Measurements from ENCODE around the gene TCEA3. TPM values are rescaled to one million over a fixed set of nuclear protein-coding genes. Genes with fewer than 3 reads are reported as not detected.

TCEA3 gene
- total and polyA plus RNA-seq, 11 donors = 21.5 to 87.3 (median 55.9) TPM

DNA sequence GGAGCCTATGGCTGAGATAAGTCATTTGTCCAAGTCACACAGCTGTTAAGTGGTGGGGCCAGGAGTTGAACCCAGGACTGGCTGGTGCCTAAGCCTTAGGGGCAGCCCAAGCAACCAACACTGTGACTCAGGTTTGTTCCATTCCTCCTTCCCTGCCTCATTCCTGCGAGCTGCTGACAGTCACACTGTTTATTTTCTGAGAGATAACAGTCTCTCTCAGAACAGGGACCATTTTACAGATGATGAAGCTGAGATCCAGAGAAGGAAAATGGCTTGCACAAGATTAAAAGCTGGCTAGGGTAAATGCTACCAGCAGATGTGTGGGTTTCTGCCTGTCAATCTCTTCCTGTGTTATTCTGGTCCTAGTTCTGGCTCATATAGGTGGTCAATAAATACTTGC, 24.3 kb upstream of the TCEA3 start:
- ATAC-seq (no peak), DNase-seq (no peak)
- Histone ChIP-seq H3K4me1 (peaks cover 0 to 28% (median 7%) of the 10 kb centered on the region in 12 donors), H3K27me3 (no peaks in the 10 kb centered on the region), H3K4me3 (no peak overlapping the region), H3K9me3 (no peaks in the 10 kb centered on the region), H3K27ac (no peak overlapping the region), H3K36me3 (peaks cover 0 to 57% (median 5%) of the 10 kb centered on the region in 9 donors)
- intact Hi-C loops (cut with DNase I) = no loop called here
- 80 to 100% (median 86%) methylated on average over 1 of the region's 1 CpG for WGBS, 4 donors
- TF ChIP-seq CTCF (IDR thresholded peaks at IDR 0.05) (no peak), POLR2A (IDR thresholded peaks at IDR 0.05) (no peak)

GRCh38 chr1:23446661-23447310, 22.2 kb upstream of the TCEA3 start:
- intact Hi-C loops (cut with DNase I) = no loop called here

GRCh38 chr1:23444596-23445390, 20.2 kb upstream of the TCEA3 start:
- DNase-seq (no peak), ATAC-seq (peak in 1 of 4 donors; percentile 11)
- H3K9me3 ChIP-seq = no peaks in the 10 kb centered on the region
- no peaks in the 10 kb centered on the region for H3K27me3 ChIP-seq
- TF ChIP-seq CTCF (IDR thresholded peaks at IDR 0.05) (no peak), POLR2A (IDR thresholded peaks at IDR 0.05) (no peak)
- peaks cover 0 to 23% (median 3%) of the 10 kb centered on the region in 12 donors for H3K4me1 ChIP-seq
- H3K4me3 ChIP-seq = no peak overlapping the region
- peaks cover 0 to 69% (median 29%) of the 10 kb centered on the region in 9 donors for H3K36me3 ChIP-seq
- H3K27ac ChIP-seq = peak overlapping the region in 5 of 12 donors; percentile 1 to 62 (median 40)
- intact Hi-C loops (cut with DNase I) = no loop called here
- 91 to 94% (median 93%) methylated on average over 4 of the region's 4 CpGs for WGBS, 4 donors

More at GRCh38 chr1:23446661-23447310, 22.2 kb upstream of the TCEA3 start:
- DNase-seq = no peak
- Histone ChIP-seq H3K9me3 (no peaks in the 10 kb centered on the region), H3K36me3 (peaks cover 0 to 62% (median 13%) of the 10 kb centered on the region in 9 donors), H3K27ac (no peak overlapping the region), H3K4me3 (no peak overlapping the region), H3K4me1 (peaks cover 0 to 27% (median 7%) of the 10 kb centered on the region in 12 donors), H3K27me3 (no peaks in the 10 kb centered on the region)
- no peak for ATAC-seq
- TF ChIP-seq CTCF (IDR thresholded peaks at IDR 0.05) (no peak), POLR2A (IDR thresholded peaks at IDR 0.05) (no peak)
- WGBS, 4 donors = 84 to 90% (median 88%) methylated on average over 8 of the region's 8 CpGs

- Histone ChIP-seq H3K36me3 (peaks cover 0 to 70% (median 31%) of the 10 kb centered on the region in 9 donors), H3K4me3 (no peak overlapping the region), H3K27ac (peak overlapping the region in 5 of 12 donors; percentile 1 to 62 (median 40)), H3K4me1 (peaks cover 0 to 20% (median 0%) of the 10 kb centered on the region in 12 donors), H3K9me3 (no peaks in the 10 kb centered on the region), H3K27me3 (no peaks in the 10 kb centered on the region)
- intact Hi-C loops (cut with DNase I) = no loop called here
- no peak for TF ChIP-seq POLR2A (IDR thresholded peaks at IDR 0.05)
- no peak for TF ChIP-seq CTCF (IDR thresholded peaks at IDR 0.05)
- WGBS, 4 donors = 81 to 87% (median 84%) methylated on average over 4 of the region's 4 CpGs
- ATAC-seq (peak; percentile 47 to 93 (median 88)), DNase-seq (peak in 4 of 5 donors; percentile 31 to 73 (median 48))
Measured at GRCh38 chr1:23444104-23444533, 19.6 kb upstream of the TCEA3 start.
